Suprapubic skin (tissue), 4 donors: ENCODE data around the gene TOX3.

Source experiments
- POLR2A ChIP-seq, 2 donors: fragments of 450-650 bp; IDR thresholded peaks; one replicate each; pipeline ENCODE4 v1.6.1; 2017; ENCODE audit warnings: antibody characterized with exemption in 2 of 2, mild to moderate bottlenecking in 2 of 2, moderate library complexity in 2 of 2
- POLR2AphosphoS5 ChIP-seq, 3 donors: sonication (generic); formaldehyde crosslinking; IDR thresholded peaks; one replicate each; pipeline ENCODE4 v1.6.1; 2017; ENCODE audit warnings: antibody characterized with exemption in 3 of 3
- TF ChIP-seq, protein P1 (sequence below), 2 donors: fragments of 200-600 bp in 1 of 2; fragments of 450-650 bp in 1 of 2; sonication (generic) in 1 of 2; IDR thresholded peaks; one replicate each; pipeline ENCODE4 v1.5.1; 2016 to 2019; ENCODE audit warnings: antibody characterized with exemption in 2 of 2, mild to moderate bottlenecking in 1 of 2, moderate library complexity in 1 of 2

DNA sequence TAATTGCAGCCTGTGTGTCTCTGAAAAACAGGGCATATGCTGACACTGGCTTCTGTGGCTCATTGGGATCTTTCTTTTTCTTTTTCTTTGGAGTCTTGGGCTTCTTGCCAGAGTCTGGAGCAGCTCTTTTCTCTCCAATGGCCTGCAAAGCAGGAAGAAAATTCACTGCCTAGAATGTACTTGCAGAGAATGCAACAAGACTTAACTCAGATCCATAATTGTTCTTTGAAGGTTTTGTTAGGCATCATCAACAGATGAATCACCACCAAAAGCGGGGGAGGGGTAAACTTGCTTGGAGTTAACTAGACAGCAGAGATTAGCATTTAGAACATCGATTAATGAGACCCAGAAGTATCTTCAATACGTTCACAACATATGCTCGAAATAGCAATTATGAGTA lies 100.9 kb downstream of the TOX3 start:
- TF ChIP-seq POLR2A (IDR thresholded peaks at IDR 0.05) (no peak), POLR2AphosphoS5 (IDR thresholded peaks at IDR 0.05) (no peak)
- TF ChIP-seq, protein P1, sequence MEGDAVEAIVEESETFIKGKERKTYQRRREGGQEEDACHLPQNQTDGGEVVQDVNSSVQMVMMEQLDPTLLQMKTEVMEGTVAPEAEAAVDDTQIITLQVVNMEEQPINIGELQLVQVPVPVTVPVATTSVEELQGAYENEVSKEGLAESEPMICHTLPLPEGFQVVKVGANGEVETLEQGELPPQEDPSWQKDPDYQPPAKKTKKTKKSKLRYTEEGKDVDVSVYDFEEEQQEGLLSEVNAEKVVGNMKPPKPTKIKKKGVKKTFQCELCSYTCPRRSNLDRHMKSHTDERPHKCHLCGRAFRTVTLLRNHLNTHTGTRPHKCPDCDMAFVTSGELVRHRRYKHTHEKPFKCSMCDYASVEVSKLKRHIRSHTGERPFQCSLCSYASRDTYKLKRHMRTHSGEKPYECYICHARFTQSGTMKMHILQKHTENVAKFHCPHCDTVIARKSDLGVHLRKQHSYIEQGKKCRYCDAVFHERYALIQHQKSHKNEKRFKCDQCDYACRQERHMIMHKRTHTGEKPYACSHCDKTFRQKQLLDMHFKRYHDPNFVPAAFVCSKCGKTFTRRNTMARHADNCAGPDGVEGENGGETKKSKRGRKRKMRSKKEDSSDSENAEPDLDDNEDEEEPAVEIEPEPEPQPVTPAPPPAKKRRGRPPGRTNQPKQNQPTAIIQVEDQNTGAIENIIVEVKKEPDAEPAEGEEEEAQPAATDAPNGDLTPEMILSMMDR (IDR thresholded peaks at IDR 0.05), result no peak
